Right lobe of liver (tissue), 6 donors: Measurements from ENCODE around the gene CD151. TPM values are rescaled to one million over a fixed set of nuclear protein-coding genes. Genes with fewer than 3 reads are reported as not detected.

Source experiments
- ATAC-seq, 4 donors: fragments of 200-7000 bp; cut with Tn5 transposase; one replicate each; pipeline ENCODE4 v1.9.1; 2020; ENCODE audit warnings: mild to moderate bottlenecking in 4 of 4, moderate library complexity in 4 of 4
- DNase-seq, 3 donors: peaks; one replicate each; pipeline ENCODE4 v3.0.0-alpha.2; 2020
- H3K27ac ChIP-seq, 3 donors: fragments of 200-600 bp; one replicate each; pipeline ENCODE4 v1.8.0; 2022
- H3K27me3 ChIP-seq, 2 donors: fragments of 200-600 bp; one replicate each; pipeline ENCODE4 v1.8.0; 2022
- H3K36me3 ChIP-seq, 4 donors: fragments of 200-600 bp; sonication (generic) in 1 of 4; one replicate each; pipeline versions ENCODE4 v1.5.1 to v1.8.0; 2017 to 2022; ENCODE audit warnings: control low read depth in 1 of 4
- H3K4me1 ChIP-seq, 4 donors: fragments of 200-600 bp; sonication (generic) in 1 of 4; one replicate each; pipeline versions ENCODE4 v1.5.1 to v1.8.0; 2017 to 2022; ENCODE audit warnings: control low read depth in 1 of 4
- H3K4me3 ChIP-seq, 3 donors: fragments of 200-600 bp; one replicate each; pipeline ENCODE4 v1.8.0; 2022
- H3K9me3 ChIP-seq, 4 donors: fragments of 200-600 bp; sonication (generic) in 1 of 4; one replicate each; pipeline versions ENCODE4 v1.5.1 to v1.8.0; 2017 to 2022; ENCODE audit warnings: control low read depth in 1 of 4
- CTCF ChIP-seq, 4 donors: fragments of 200-600 bp in 3 of 4; fragments of 450-650 bp in 1 of 4; IDR thresholded peaks; one replicate each; pipeline versions ENCODE4 v1.5.1 to v1.8.0; 2016 to 2022; ENCODE audit warnings: antibody characterized with exemption in 4 of 4, mild to moderate bottlenecking in 2 of 4
- POLR2A ChIP-seq: fragments of 450-650 bp; IDR thresholded peaks from one replicate; pipeline ENCODE4 v1.6.1; 2017; ENCODE audit warnings: antibody characterized with exemption, mild to moderate bottlenecking
- WGBS: methylation state at CpG from one replicate; pipeline ENCODE4 v1.1.6; 2018; ENCODE audit warnings: low coverage, low lambda C conversion rate; ENCODE audit not compliant: insufficient coverage; ENCODE audit errors: missing lambda C conversion rate; 5-methylcytosine and 5-hydroxymethylcytosine counted together
- intact Hi-C, 2 donors: fragments of 100-400 bp; cut with DNase I; formaldehyde crosslinking; loops; one replicate each; pipeline versions ENCODE4 v1.11.2 to v1.14.1; 2022
- total RNA-seq, 6 experiments: library from RNA; depleted of rRNA in 2 of 6; stranded (reverse); fragments of >200 nt in 2 of 6; fragmentation: NEBNext Ultra II Directional in 3 of 6; extraction: Animal tissue kit (Norgen Biotek cat#: 25700) in 3 of 6; gene quantifications; one replicate each; pipeline versions ENCODE4 v1.1.0 to v1.2.4, GENCODE V29; 2016 to 2023
- donor health status: DM: no; HTN: yes; CAD: no.
- donor health status: DM: no; HTN: no; CAD: no.
- donor health status: DM: no; HTN: no; CAD: no.
- donor health status: DM: no; HTN: yes; CAD: no.
- donor health status: DM: no; HTN: yes; CAD: no.

The CD151 gene
- total RNA-seq, 6 experiments from 2014 or later: 70.8 to 156 (median 135) TPM

GRCh38 chr11:796565-797295, 36.0 kb upstream of the CD151 start:
- peak in 2 of 3 donors; percentile 90 to 91 for DNase-seq

GRCh38 chr11:797296-798092, 35.3 kb upstream of the CD151 start:
- DNase-seq (peak; percentile 71 to 76 (median 75)), ATAC-seq (peak; percentile 11 to 28 (median 21))
- no peaks in the 10 kb centered on the region for H3K27me3 ChIP-seq
- peak overlapping the region; percentile 63 to 73 (median 67) for H3K4me3 ChIP-seq
- WGBS: 0% methylated on average over 23 of the region's 57 CpGs
- H3K4me1 ChIP-seq: peaks cover 0 to 30% (median 11%) of the 10 kb centered on the region in 4 donors
- H3K27ac ChIP-seq: peak overlapping the region; percentile 70 to 88 (median 85)
- no peaks in the 10 kb centered on the region for H3K9me3 ChIP-seq
- H3K36me3 ChIP-seq: peaks cover 0 to 5% (median 0%) of the 10 kb centered on the region in 4 donors
- intact Hi-C loops: no loop called here
- TF ChIP-seq CTCF (IDR thresholded peaks at IDR 0.05) (no peak), POLR2A (no peak)

More at GRCh38 chr11:796565-797295, 36.0 kb upstream of the CD151 start:
- peaks cover 0 to 5% (median 0%) of the 10 kb centered on the region in 4 donors for H3K36me3 ChIP-seq
- 16% methylated on average over 5 of the region's 18 CpGs for WGBS
- peak overlapping the region; percentile 63 to 73 (median 73) for H3K4me3 ChIP-seq
- H3K27ac ChIP-seq: peak overlapping the region; percentile 70 to 88 (median 85)
- no peaks in the 10 kb centered on the region for H3K27me3 ChIP-seq
- no peaks in the 10 kb centered on the region for H3K9me3 ChIP-seq
- peak; percentile 44 to 66 (median 61) for ATAC-seq
- TF ChIP-seq POLR2A (no peak), CTCF (IDR thresholded peaks at IDR 0.05) (no peak)
- intact Hi-C loops: no loop called here
- peaks cover 0 to 30% (median 11%) of the 10 kb centered on the region in 4 donors for H3K4me1 ChIP-seq

- DNase-seq (peak; percentile 83 to 87 (median 83)), ATAC-seq (peak; percentile 53 to 69 (median 68))
- no peaks in the 10 kb centered on the region for H3K9me3 ChIP-seq
- 5% methylated on average over 14 of the region's 69 CpGs for WGBS
- peaks cover 0 to 30% (median 11%) of the 10 kb centered on the region in 4 donors for H3K4me1 ChIP-seq
- peak within 1 kb of the TSS; percentile 63 to 73 (median 67) for H3K4me3 ChIP-seq
- H3K36me3 ChIP-seq: peaks cover 0 to 2% (median 0%) of the 10 kb centered on the region in 4 donors
- intact Hi-C loops: no loop called here
- TF ChIP-seq POLR2A (no peak), CTCF (IDR thresholded peaks at IDR 0.05) (peak; percentile 78 to 96 (median 90))
- H3K27me3 ChIP-seq: no peaks in the 10 kb centered on the region
- H3K27ac ChIP-seq: peak within 1 kb of the TSS; percentile 70 to 88 (median 85)
Observed at GRCh38 chr11:798093-798713, 34.5 kb upstream of the CD151 start, which contains the start of gene SLC25A22. Gene SLC25A22, minus strand, starts transcription at chr11:798281. Its CDS starts 3,275 bp downstream, at chr11:795006.

GRCh38 chr11:799641-800316, 33.0 kb upstream of the CD151 start:
- TF ChIP-seq CTCF (IDR thresholded peaks at IDR 0.05) (no peak), POLR2A (no peak)

More at GRCh38 chr11:799641-800316, 33.0 kb upstream of the CD151 start:
- Histone ChIP-seq H3K9me3 (no peaks in the 10 kb centered on the region), H3K4me3 (no peak overlapping the region), H3K36me3 (no peaks in the 10 kb centered on the region), H3K4me1 (peaks cover 0 to 35% (median 15%) of the 10 kb centered on the region in 4 donors), H3K27ac (no peak overlapping the region), H3K27me3 (no peaks in the 10 kb centered on the region)
- WGBS: no CpG with 5 or more reads among the region's 32 CpGs
- ATAC-seq (no peak), DNase-seq (peak in 1 of 3 donors; percentile 55)
- intact Hi-C loops: no loop called here
